T-cell (primary cell): ENCODE data around the gene KIF5C. TPM values are rescaled to one million over a fixed set of nuclear protein-coding genes. Genes with fewer than 3 reads are reported as not detected.

Experiments
- ATAC-seq, 4 experiments: fragments of 200-7000 bp in 3 of 4; fragments of 150-1000 bp in 1 of 4; cut with Tn5 transposase; replicated peaks in 1 of 4; 1 replicate in 3 of 4; 2 replicates in 1 of 4; pipeline ENCODE4 v1.10.0; 2021; ENCODE audit warnings: moderate library complexity in 3 of 4, mild to moderate bottlenecking in 2 of 4, moderate number of reproducible peaks in 1 of 4
- CTCF ChIA-PET, 2 donors: fragments of 300-600 bp; sonication (Branson Sonifier 250); formaldehyde crosslinking; loops; one replicate each; lab custom pipeline; 2022; ENCODE audit warnings: antibody characterized with exemption in 2 of 2; lab: Charles Lee
- POLR2A ChIA-PET, 2 donors: fragments of 300-600 bp; sonication (Branson Sonifier 250); formaldehyde crosslinking; loops; one replicate each; lab custom pipeline; 2022; ENCODE audit warnings: antibody characterized with exemption in 2 of 2; lab: Charles Lee
- DNase-seq, 35 experiments: peaks; one replicate each; pipeline versions ENCODE4 v3.0.0 to v3.0.0-alpha.2; 2013 to 2023
- H3K27ac ChIP-seq: one replicate; pipeline ENCODE4 v1.5.1; 2013; ENCODE audit warnings: low read length
- H3K27me3 ChIP-seq, 2 experiments: replicated peaks in 1 of 2; 1 replicate in 1 of 2; 2 replicates in 1 of 2; pipeline versions ENCODE4 v1.6.1 to v1.7.0; 2013; ENCODE audit warnings: low read length in 1 of 2, mixed read lengths in 1 of 2; ENCODE audit not compliant: control insufficient read depth in 2 of 2, insufficient read depth in 2 of 2; ENCODE audit errors: extremely low read depth in 1 of 2
- H3K36me3 ChIP-seq, 2 donors: 1 replicate in 1 of 2; 2 replicates in 1 of 2; pipeline versions ENCODE4 v1.6.1 to v1.7.0; 2013; ENCODE audit warnings: low read length in 1 of 2; ENCODE audit not compliant: control insufficient read depth in 2 of 2, insufficient read depth in 1 of 2; ENCODE audit errors: extremely low read depth in 1 of 2
- H3K4me1 ChIP-seq, 2 experiments: 1 replicate in 1 of 2; 2 replicates in 1 of 2; pipeline versions ENCODE4 v1.6.1 to v1.7.0; 2013; ENCODE audit warnings: low read length in 2 of 2, mixed read lengths in 1 of 2; ENCODE audit not compliant: insufficient read depth in 2 of 2, control insufficient read depth in 1 of 2; ENCODE audit errors: extremely low read depth in 1 of 2
- H3K4me3 ChIP-seq, 2 donors: 1 replicate in 1 of 2; 2 replicates in 1 of 2; pipeline versions ENCODE4 v1.5.1 to v1.7.0; 2013; ENCODE audit warnings: mild to moderate bottlenecking in 2 of 2, low read length in 1 of 2, moderate library complexity in 1 of 2; ENCODE audit not compliant: control insufficient read depth in 1 of 2; ENCODE audit errors: extremely low read depth in 1 of 2
- H3K9me3 ChIP-seq: 2 replicates; pipeline ENCODE4 v1.7.0; 2013
- H3K27ac Mint-ChIP-seq, 2 donors: one replicate each; pipeline ENCODE4 v1.8.0; 2020 to 2021; ENCODE audit warnings: mild to moderate bottlenecking in 2 of 2, mixed read lengths in 2 of 2
- H3K27me3 Mint-ChIP-seq, 2 donors: one replicate each; pipeline ENCODE4 v1.8.0; 2021 to 2022; ENCODE audit warnings: mixed read lengths in 2 of 2
- H3K36me3 Mint-ChIP-seq: one replicate; pipeline ENCODE4 v1.8.0; 2021; ENCODE audit warnings: mixed read lengths
- H3K4me1 Mint-ChIP-seq, 3 donors: one replicate each; pipeline ENCODE4 v1.8.0; 2020 to 2022; ENCODE audit warnings: mixed read lengths in 3 of 3, mild to moderate bottlenecking in 1 of 3
- H3K4me3 Mint-ChIP-seq, 3 donors: one replicate each; pipeline ENCODE4 v1.8.0; 2020 to 2022; ENCODE audit warnings: mild to moderate bottlenecking in 3 of 3, mixed read lengths in 3 of 3, moderate library complexity in 3 of 3
- H3K9me3 Mint-ChIP-seq, 3 donors: one replicate each; pipeline ENCODE4 v1.8.0; 2020 to 2022; ENCODE audit warnings: mixed read lengths in 3 of 3
- WGBS: methylation state at CpG from one replicate; pipeline ENCODE4 v1.1.5; 2013; ENCODE audit warnings: missing lambda C conversion rate; ENCODE audit not compliant: insufficient coverage; 5-methylcytosine and 5-hydroxymethylcytosine counted together
- total RNA-seq, 35 experiments: library from RNA in 6 of 35; stranded (reverse) in 6 of 35; fragments of 120-200 nt in 1 of 35; gene quantifications; one replicate each; pipeline versions ENCODE4 v1.2.1 to v1.2.4 and lab custom pipeline; 2013 to 2026

KIF5C gene
- total RNA-seq, 5 donors from 2014 or later (not counting 1 experiment from before 2014, with no cell fraction given), result 9.4 to 17.0 (median 14.7) TPM

GRCh38 chr2:149047118-149047517, 172.1 kb downstream of the KIF5C start:
- Histone ChIP-seq H3K9me3 (peaks cover 4% of the 10 kb centered on the region), H3K36me3 (no peaks in the 10 kb centered on the region), H3K27me3 (peaks cover 0 to 2% of the 10 kb centered on the region in 2 experiments), H3K4me3 (no peak overlapping the region), H3K4me1 (no peaks in the 10 kb centered on the region), H3K27ac (no peak overlapping the region)
- Mint-ChIP-seq H3K36me3 (no peaks in the 10 kb centered on the region), H3K9me3 (peaks cover 9 to 34% (median 21%) of the 10 kb centered on the region in 3 donors), H3K27me3 (peaks cover 11 to 14% of the 10 kb centered on the region in 2 donors), H3K27ac (no peak overlapping the region), H3K4me1 (no peaks in the 10 kb centered on the region), H3K4me3 (no peak overlapping the region)
- ChIA-PET CTCF (no interaction called here), POLR2A (no interaction called here)
- ATAC-seq (no peak), DNase-seq (no peak)
- WGBS, result 80% methylated on average over 1 of the region's 2 CpGs

GRCh38 chr2:149049142-149049541, 174.1 kb downstream of the KIF5C start:
- 100% methylated on average over 1 of the region's 2 CpGs for WGBS
- ChIA-PET POLR2A (no interaction called here), CTCF (interaction anchor here in 1 of 2 donors (0.5 kb wide), 1 partner anchor 472 kb away, joined by 3 read pairs; no protein-coding TSS in a partner anchor)
- no peaks in the 10 kb centered on the region for H3K36me3 Mint-ChIP-seq
- no peaks in the 10 kb centered on the region for H3K4me1 ChIP-seq
- H3K36me3 ChIP-seq, result no peaks in the 10 kb centered on the region
- no peak overlapping the region for H3K4me3 ChIP-seq
- H3K4me1 Mint-ChIP-seq, result no peaks in the 10 kb centered on the region
- H3K9me3 Mint-ChIP-seq, result peaks cover 9 to 34% (median 21%) of the 10 kb centered on the region in 3 donors
- no peak overlapping the region for H3K27ac ChIP-seq
- ATAC-seq (no peak), DNase-seq (no peak)
- H3K27me3 Mint-ChIP-seq, result peaks cover 15 to 20% of the 10 kb centered on the region in 2 donors
- peaks cover 4% of the 10 kb centered on the region for H3K9me3 ChIP-seq
- H3K27ac Mint-ChIP-seq, result no peak overlapping the region
- H3K4me3 Mint-ChIP-seq, result no peak overlapping the region
- peaks cover 0 to 5% of the 10 kb centered on the region in 2 experiments for H3K27me3 ChIP-seq

- Mint-ChIP-seq H3K4me3 (no peak overlapping the region), H3K27ac (no peak overlapping the region), H3K4me1 (no peaks in the 10 kb centered on the region), H3K9me3 (peaks cover 5 to 32% (median 14%) of the 10 kb centered on the region in 3 donors), H3K27me3 (peaks cover 18 to 20% of the 10 kb centered on the region in 2 donors), H3K36me3 (no peaks in the 10 kb centered on the region)
- no peaks in the 10 kb centered on the region for H3K4me1 ChIP-seq
- H3K27ac ChIP-seq, result no peak overlapping the region
- WGBS, result 43% methylated on average over 2 of the region's 6 CpGs
- H3K27me3 ChIP-seq, result peaks cover 0 to 5% of the 10 kb centered on the region in 2 experiments
- H3K36me3 ChIP-seq, result no peaks in the 10 kb centered on the region
- ATAC-seq, result no peak
- peaks cover 4% of the 10 kb centered on the region for H3K9me3 ChIP-seq
- ChIA-PET POLR2A (no interaction called here), CTCF (no interaction called here)
- no peak overlapping the region for H3K4me3 ChIP-seq
- no peak for DNase-seq
Observed at GRCh38 chr2:149050188-149050587, 175.2 kb downstream of the KIF5C start.

- Histone ChIP-seq H3K4me3 (no peak overlapping the region), H3K4me1 (no peaks in the 10 kb centered on the region), H3K9me3 (no peaks in the 10 kb centered on the region), H3K36me3 (no peaks in the 10 kb centered on the region), H3K27me3 (peaks cover 0 to 5% of the 10 kb centered on the region in 2 experiments), H3K27ac (no peak overlapping the region)
- H3K4me3 Mint-ChIP-seq, result no peak overlapping the region
- no peak for DNase-seq
- H3K4me1 Mint-ChIP-seq, result no peaks in the 10 kb centered on the region
- CTCF ChIA-PET, result no interaction called here
- no peaks in the 10 kb centered on the region for H3K9me3 Mint-ChIP-seq
- no peak overlapping the region for H3K27ac Mint-ChIP-seq
- POLR2A ChIA-PET, result no interaction called here
- WGBS, result no CpG with 5 or more reads among the region's 1 CpG
- H3K27me3 Mint-ChIP-seq, result peaks cover 18 to 24% of the 10 kb centered on the region in 2 donors
- H3K36me3 Mint-ChIP-seq, result no peaks in the 10 kb centered on the region
- ATAC-seq, result no peak
Observed at GRCh38 chr2:149055751-149056150, 180.7 kb downstream of the KIF5C start.

GRCh38 chr2:149056541-149057255, 181.7 kb downstream of the KIF5C start:
- peaks cover 18 to 24% of the 10 kb centered on the region in 2 donors for H3K27me3 Mint-ChIP-seq
- ATAC-seq, result no peak
- no peaks in the 10 kb centered on the region for H3K4me1 ChIP-seq

GRCh38 chr2:149057401-149057800, 182.4 kb downstream of the KIF5C start:
- DNase-seq, result no peak
- Histone ChIP-seq H3K4me3 (no peak overlapping the region), H3K4me1 (no peaks in the 10 kb centered on the region), H3K36me3 (no peaks in the 10 kb centered on the region), H3K9me3 (no peaks in the 10 kb centered on the region), H3K27me3 (peaks cover 0 to under 1% of the 10 kb centered on the region in 2 experiments), H3K27ac (no peak overlapping the region)
- ChIA-PET POLR2A (no interaction called here), CTCF (no interaction called here)
- 88% methylated on average over 1 of the region's 5 CpGs for WGBS
- ATAC-seq, result no peak
- Mint-ChIP-seq H3K9me3 (no peaks in the 10 kb centered on the region), H3K36me3 (no peaks in the 10 kb centered on the region), H3K27ac (no peak overlapping the region), H3K4me1 (no peaks in the 10 kb centered on the region), H3K4me3 (no peak overlapping the region), H3K27me3 (peaks cover 14 to 24% of the 10 kb centered on the region in 2 donors)

More at GRCh38 chr2:149056541-149057255, 181.7 kb downstream of the KIF5C start:
- Histone ChIP-seq H3K4me3 (no peak overlapping the region), H3K9me3 (no peaks in the 10 kb centered on the region), H3K27ac (no peak overlapping the region), H3K27me3 (peaks cover 0 to 5% of the 10 kb centered on the region in 2 experiments), H3K36me3 (no peaks in the 10 kb centered on the region)
- ChIA-PET CTCF (no interaction called here), POLR2A (no interaction called here)
- H3K4me3 Mint-ChIP-seq, result no peak overlapping the region
- no peaks in the 10 kb centered on the region for H3K36me3 Mint-ChIP-seq
- no peak overlapping the region for H3K27ac Mint-ChIP-seq
- DNase-seq, result no peak
- WGBS, result 84% methylated on average over 3 of the region's 6 CpGs
- no peaks in the 10 kb centered on the region for H3K9me3 Mint-ChIP-seq
- H3K4me1 Mint-ChIP-seq, result no peaks in the 10 kb centered on the region
